HT-29 (cell line): ENCODE data around the gene DDX27. TPM values are rescaled to one million over a fixed set of nuclear protein-coding genes. Genes with fewer than 3 reads are reported as not detected.
"Not testable (repeated sequence)": the region's sequence is repeated elsewhere in the genome, so short reads cannot be mapped to it uniquely, and the experiment has no call there.

Experiments used
- DNase-seq: peaks from one replicate; pipeline ENCODE4 v3.0.0-alpha.2; 2015; ENCODE audit warnings: low spot score
- total RNA-seq: library from RNA; depleted of rRNA; stranded (reverse); fragments of >200 nt; shearing (Covaris generic); gene quantifications from 2 replicates; pipeline ENCODE4 v1.2.3, GENCODE V29; 2014

Gene DDX27
- total RNA-seq, 1 experiment from 2014 or later: 75.5 TPM

GRCh38 chr20:49207076-49207475, 12.1 kb upstream of the DDX27 start:
- peak; percentile 26 for DNase-seq

- no peak for DNase-seq
Measured at GRCh38 chr20:49210101-49210756, 9.0 kb upstream of the DDX27 start.

- DNase-seq: no peak
Measured at GRCh38 chr20:49210757-49211110, 8.5 kb upstream of the DDX27 start.

GRCh38 chr20:49214571-49214970, 4.6 kb upstream of the DDX27 start:
- DNase-seq: no peak

- no peak for DNase-seq
Measured at GRCh38 chr20:49215232-49215631, 4.0 kb upstream of the DDX27 start.

- peak; percentile 100 for DNase-seq
Measured at GRCh38 chr20:49216991-49217578, 2.1 kb upstream of the DDX27 start.

GRCh38 chr20:49218739-49219090, 501 bp upstream of the DDX27 start:
- not testable (repeated sequence) for DNase-seq

- no peak for DNase-seq
Measured at GRCh38 chr20:49219924-49220831, 962 bp downstream of the DDX27 start.

- no peak for DNase-seq
Measured at GRCh38 chr20:49225896-49226295, 6.7 kb downstream of the DDX27 start.

- no peak for DNase-seq
Measured at GRCh38 chr20:49228676-49229075, 9.5 kb downstream of the DDX27 start.

GRCh38 chr20:49229381-49229780, 10.2 kb downstream of the DDX27 start:
- DNase-seq: no peak

GRCh38 chr20:49230021-49230420, 10.8 kb downstream of the DDX27 start:
- no peak for DNase-seq

- no peak for DNase-seq
Measured at GRCh38 chr20:49230561-49231133, 11.4 kb downstream of the DDX27 start.

- no peak for DNase-seq
Measured at GRCh38 chr20:49231471-49231870, 12.3 kb downstream of the DDX27 start.

GRCh38 chr20:49233226-49233625, 14.0 kb downstream of the DDX27 start:
- DNase-seq: no peak

- no peak for DNase-seq
Measured at GRCh38 chr20:49234831-49235230, 15.6 kb downstream of the DDX27 start.

- DNase-seq: no peak
Measured at GRCh38 chr20:49236301-49236700, 17.1 kb downstream of the DDX27 start.

GRCh38 chr20:49237531-49237930, 18.3 kb downstream of the DDX27 start:
- DNase-seq: no peak

GRCh38 chr20:49245921-49246740, 26.9 kb downstream of the DDX27 start:
- DNase-seq: peak; percentile 78

GRCh38 chr20:49247169-49247723, 28.0 kb downstream of the DDX27 start:
- no peak for DNase-seq

GRCh38 chr20:49247792-49248191, 28.6 kb downstream of the DDX27 start:
- no peak for DNase-seq
